ENCODE data around the gene CAP2.

- TF ChIP-seq CTCF (IDR thresholded peaks at IDR 0.05; ENCODE audit: insufficient read depth, low read depth, low read length) (no peak), EZH2 (IDR thresholded peaks at IDR 0.05; ENCODE audit: insufficient read depth, low read length) (no peak)
These were observed 21.9 kb downstream of the CAP2 start for GRCh38 chr6:17415321-17415720.
